Stimulated activated CD4-positive, alpha-beta T cell treated with anti-CD3 and anti-CD28 coated beads, Interleukin-1b, Interleukin-23, amount 100 ng/mL, for 1 hour (primary cell): ENCODE measurements around the gene TOR3A.

Source experiments
- DNase-seq, 2 donors: peaks; one replicate each; pipeline ENCODE4 v3.0.0-alpha.2; 2020; ENCODE audit warnings: low read depth in 2 of 2

Gene TOR3A

GRCh38 chr1:179066471-179066870 is 15.4 kb upstream of the TOR3A start:
- DNase-seq: no peak

GRCh38 chr1:179077396-179077795 is 4.5 kb upstream of the TOR3A start:
- DNase-seq: no peak

- DNase-seq: peak in 1 of 2 donors; percentile 1
Measured at GRCh38 chr1:179079113-179079761, 2.6 kb upstream of the TOR3A start.

GRCh38 chr1:179080866-179081686 is 794 bp upstream of the TOR3A start:
- DNase-seq: peak in 1 of 2 donors; percentile 4

GRCh38 chr1:179082333-179082998 is 596 bp downstream of the TOR3A start:
- no peak for DNase-seq

GRCh38 chr1:179082999-179083335 is 1.1 kb downstream of the TOR3A start:
- no peak for DNase-seq

GRCh38 chr1:179083533-179083932 is 1.7 kb downstream of the TOR3A start:
- DNase-seq: no peak

GRCh38 chr1:179087665-179088064 is 5.8 kb downstream of the TOR3A start:
- no peak for DNase-seq

- DNase-seq: no peak
Measured at GRCh38 chr1:179089827-179090482, 8.1 kb downstream of the TOR3A start.

- DNase-seq: no peak
Measured at GRCh38 chr1:179090522-179090921, 8.7 kb downstream of the TOR3A start.

- no peak for DNase-seq
Measured at GRCh38 chr1:179090923-179091322, 9.1 kb downstream of the TOR3A start.

- no peak for DNase-seq
Measured at GRCh38 chr1:179091691-179092165, 9.9 kb downstream of the TOR3A start.

- no peak for DNase-seq
Measured at GRCh38 chr1:179092896-179093461, 11.1 kb downstream of the TOR3A start.

- no peak for DNase-seq
Measured at GRCh38 chr1:179094818-179095217, 12.9 kb downstream of the TOR3A start.

- DNase-seq: no peak
Measured at GRCh38 chr1:179095377-179095776, 13.5 kb downstream of the TOR3A start.

- DNase-seq: no peak
Measured at GRCh38 chr1:179095924-179096323, 14.1 kb downstream of the TOR3A start.

- DNase-seq: no peak
Measured at GRCh38 chr1:179099891-179100290, 18.0 kb downstream of the TOR3A start.

- no peak for DNase-seq
Measured at GRCh38 chr1:179101566-179101965, 19.7 kb downstream of the TOR3A start.

GRCh38 chr1:179103999-179104398 is 22.1 kb downstream of the TOR3A start:
- no peak for DNase-seq

- DNase-seq: no peak
Measured at GRCh38 chr1:179104611-179105250, 22.9 kb downstream of the TOR3A start.

- no peak for DNase-seq
Measured at GRCh38 chr1:179105393-179105792, 23.5 kb downstream of the TOR3A start.
